H1 (cell line): ENCODE results near the gene ARL6IP5. TPM values are rescaled to one million over a fixed set of nuclear protein-coding genes. Genes with fewer than 3 reads are reported as not detected.

Source experiments
- CTCF ChIA-PET: fragments of 300-600 bp; sonication (Branson Sonifier 250); formaldehyde crosslinking; loops from one replicate; lab custom pipeline; 2021; ENCODE audit not compliant: partially characterized antibody; lab: Charles Lee
- POLR2A ChIA-PET: fragments of 300-600 bp; sonication (Branson Sonifier 250); formaldehyde crosslinking; loops from one replicate; lab custom pipeline; 2021; ENCODE audit warnings: inconsistent platforms; ENCODE audit not compliant: partially characterized antibody; lab: Charles Lee
- DNase-seq, 2 experiments: peaks; one replicate each; pipeline versions ENCODE4 v3.0.0 to v3.0.0-alpha.2; 2010 to 2022; ENCODE audit warnings: low spot score in 2 of 2, low read depth in 1 of 2, mixed read lengths in 1 of 2
- FAIRE-seq: peaks from 2 replicates; lab custom pipeline; 2011; peaks lifted over from hg19 to GRCh38; lab: Jason Lieb, UNC
- H2AFZ ChIP-seq: 2 replicates; pipeline ENCODE4 v1.8.1; 2012; ENCODE audit warnings: low read length, inconsistent platforms
- H2AK5ac ChIP-seq: 2 replicates; pipeline ENCODE4 v1.6.1; 2013; ENCODE audit warnings: low read depth, low read length
- H2BK120ac ChIP-seq: replicated peaks from 2 replicates; pipeline ENCODE3; 2013; ENCODE audit warnings: low read depth, low read length, inconsistent platforms
- H2BK12ac ChIP-seq: 2 replicates; pipeline ENCODE4 v1.6.1; 2013; ENCODE audit warnings: low read depth, low read length
- H2BK15ac ChIP-seq: 2 replicates; pipeline ENCODE4 v1.6.1; 2013; ENCODE audit warnings: low read length
- H2BK20ac ChIP-seq: 2 replicates; pipeline ENCODE4 v1.6.1; 2013; ENCODE audit warnings: low read length
- H2BK5ac ChIP-seq: 2 replicates; pipeline ENCODE4 v1.6.1; 2013; ENCODE audit warnings: low read depth, low read length
- H3K14ac ChIP-seq: 2 replicates; pipeline ENCODE4 v1.6.1; 2013; ENCODE audit warnings: inconsistent platforms; ENCODE audit not compliant: insufficient read length
- H3K18ac ChIP-seq: 2 replicates; pipeline ENCODE4 v1.6.1; 2013; ENCODE audit warnings: low read length; ENCODE audit errors: extremely low read depth
- H3K23ac ChIP-seq: 2 replicates; pipeline ENCODE4 v1.6.1; 2013; ENCODE audit warnings: inconsistent platforms; ENCODE audit not compliant: insufficient read length
- H3K23me2 ChIP-seq: 2 replicates; pipeline ENCODE4 v1.6.1; 2013; ENCODE audit warnings: low read depth, low read length
- H3K27ac ChIP-seq: 2 replicates; pipeline ENCODE4 v1.6.1; 2011; ENCODE audit warnings: low read depth, low read length, inconsistent platforms
- H3K27me3 ChIP-seq, 4 experiments: replicated peaks in 1 of 4; 1 replicate in 1 of 4; 2 replicates in 3 of 4; pipeline versions ENCODE4 v1.6.1 to v1.8.1; 2011 to 2013; ENCODE audit warnings: low read length in 3 of 4, mild to moderate bottlenecking in 3 of 4, inconsistent platforms in 2 of 4, mixed read lengths in 2 of 4, moderate library complexity in 1 of 4; ENCODE audit not compliant: control insufficient read depth in 3 of 4, insufficient read depth in 3 of 4; ENCODE audit errors: extremely low read depth in 1 of 4
- H3K36me3 ChIP-seq, 4 experiments: 2 replicates each; pipeline versions ENCODE4 v1.6.1 to v1.8.1; 2011 to 2013; ENCODE audit warnings: mild to moderate bottlenecking in 4 of 4, low read length in 3 of 4, moderate library complexity in 2 of 4, control low read depth in 1 of 4, inconsistent platforms in 1 of 4; ENCODE audit not compliant: insufficient read depth in 4 of 4, control insufficient read depth in 2 of 4
- H3K4ac ChIP-seq: replicated peaks from 2 replicates; pipeline ENCODE3; 2013; ENCODE audit warnings: low read length, low read depth, mixed read lengths, inconsistent platforms; ENCODE audit not compliant: insufficient read length
- H3K4me1 ChIP-seq, 4 experiments: replicated peaks in 1 of 4; 1 replicate in 1 of 4; 2 replicates in 3 of 4; pipeline versions ENCODE4 v1.6.1 to v1.8.1; 2011 to 2013; ENCODE audit warnings: low read length in 3 of 4, inconsistent platforms in 2 of 4, mixed read lengths in 1 of 4; ENCODE audit not compliant: insufficient read depth in 4 of 4, control insufficient read depth in 3 of 4
- H3K4me2 ChIP-seq, 2 experiments: 2 replicates each; pipeline versions ENCODE4 v1.6.1 to v1.8.1; 2011 to 2013; ENCODE audit warnings: low read depth in 2 of 2, low read length in 2 of 2, control low read depth in 1 of 2, inconsistent platforms in 1 of 2, mild to moderate bottlenecking in 1 of 2; ENCODE audit not compliant: insufficient read depth in 1 of 2
- H3K4me3 ChIP-seq, 4 experiments: fragments of 200-600, 300-600 bp in 1 of 4; sonication (generic), shearing (Covaris generic), sonication (Bioruptor Twin) in 1 of 4; 2 replicates each; pipeline versions ENCODE4 v1.5.1 to v1.8.1; 2011 to 2016; ENCODE audit warnings: low read length in 4 of 4, low read depth in 3 of 4, control low read depth in 2 of 4, inconsistent platforms in 2 of 4, mild to moderate bottlenecking in 2 of 4, mixed read lengths in 1 of 4, moderate library complexity in 1 of 4; ENCODE audit not compliant: insufficient read depth in 2 of 4; ENCODE audit errors: extremely low read depth in 1 of 4
- H3K56ac ChIP-seq: replicated peaks from 2 replicates; pipeline ENCODE3; 2013; ENCODE audit warnings: low read depth, mild to moderate bottlenecking, mixed read lengths, low read length, inconsistent platforms; ENCODE audit not compliant: insufficient read length
- H3K79me1 ChIP-seq: 2 replicates; pipeline ENCODE4 v1.6.1; 2013; ENCODE audit warnings: low read depth, low read length, control low read depth
- H3K79me2 ChIP-seq, 2 experiments: 2 replicates each; pipeline versions ENCODE4 v1.6.1 to v1.8.1; 2012 to 2013; ENCODE audit warnings: low read length in 2 of 2, mild to moderate bottlenecking in 2 of 2, inconsistent platforms in 1 of 2; ENCODE audit not compliant: insufficient read depth in 2 of 2, control insufficient read depth in 1 of 2
- H3K9ac ChIP-seq, 4 experiments: replicated peaks in 1 of 4; 1 replicate in 1 of 4; 2 replicates in 3 of 4; pipeline versions ENCODE4 v1.6.1 to v1.8.1; 2011 to 2013; ENCODE audit warnings: low read depth in 3 of 4, low read length in 3 of 4, control low read depth in 2 of 4, mild to moderate bottlenecking in 2 of 4, moderate library complexity in 2 of 4, inconsistent platforms in 1 of 4; ENCODE audit errors: extremely low read depth in 1 of 4
- H3K9me3 ChIP-seq, 2 experiments: 2 replicates each; pipeline versions ENCODE4 v1.6.1 to v1.8.1; 2012 to 2013; ENCODE audit warnings: mild to moderate bottlenecking in 2 of 2, moderate library complexity in 2 of 2, control low read depth in 1 of 2, inconsistent platforms in 1 of 2, low read depth in 1 of 2, low read length in 1 of 2, mixed read lengths in 1 of 2; ENCODE audit not compliant: insufficient read depth in 2 of 2
- H4K20me1 ChIP-seq, 2 experiments: replicated peaks in 1 of 2; 2 replicates each; pipeline versions ENCODE3 to v1.8.1; 2011 to 2013; ENCODE audit warnings: inconsistent platforms in 2 of 2, low read length in 2 of 2, mild to moderate bottlenecking in 1 of 2; ENCODE audit not compliant: insufficient read depth in 2 of 2, control insufficient read depth in 1 of 2
- H4K5ac ChIP-seq: 2 replicates; pipeline ENCODE4 v1.6.1; 2013; ENCODE audit warnings: low read length, low read depth, mixed read lengths, inconsistent platforms; ENCODE audit not compliant: insufficient read length
- H4K8ac ChIP-seq: 2 replicates; pipeline ENCODE4 v1.8.0; 2013; ENCODE audit warnings: mild to moderate bottlenecking, moderate library complexity, low read length, inconsistent platforms; ENCODE audit not compliant: insufficient read depth; ENCODE audit errors: extremely low read depth
- H4K91ac ChIP-seq: replicated peaks from 2 replicates; pipeline ENCODE3; 2013; ENCODE audit warnings: low read length, mixed read lengths, inconsistent platforms; ENCODE audit not compliant: insufficient read length
- BCL11A ChIP-seq, 2 experiments: IDR thresholded peaks; one replicate each; pipeline ENCODE4 v1.6.1; 2011; ENCODE audit warnings: low read depth in 2 of 2, low read length in 2 of 2, mild to moderate bottlenecking in 2 of 2
- HDAC2 ChIP-seq, 2 experiments: fragments of 300-600 bp in 1 of 2; sonication (generic) in 1 of 2; IDR thresholded peaks; 2 replicates each; pipeline ENCODE4 v1.6.1; 2011 to 2012; ENCODE audit warnings: low read depth in 2 of 2, low read length in 2 of 2, mild to moderate bottlenecking in 2 of 2, moderate library complexity in 2 of 2, borderline replicate concordance in 1 of 2, inconsistent platforms in 1 of 2
- KDM1A ChIP-seq: fragments of 200-600, 300-600 bp; sonication (generic); IDR thresholded peaks from 2 replicates; pipeline ENCODE4 v1.7.1; 2016; ENCODE audit warnings: mild to moderate bottlenecking, low read length, borderline replicate concordance
- MAFK ChIP-seq: IDR thresholded peaks from 2 replicates; pipeline ENCODE4 v1.6.1; 2012; ENCODE audit warnings: low read depth, mild to moderate bottlenecking, improper control_type of control experiment, low read length
- NANOG ChIP-seq: IDR thresholded peaks from 2 replicates; pipeline ENCODE4 v1.6.1; 2011; ENCODE audit warnings: low read length, low read depth, mild to moderate bottlenecking, inconsistent platforms; ENCODE audit not compliant: insufficient read depth, poor library complexity, severe bottlenecking
- NRF1 ChIP-seq: IDR thresholded peaks from 2 replicates; pipeline ENCODE4 v1.6.1; 2011; ENCODE audit warnings: mild to moderate bottlenecking, low read depth, low read length, improper control_type of control experiment
- PHF8 ChIP-seq: fragments of 200-600 bp; sonication (generic); conservative IDR thresholded peaks from 2 replicates; pipeline ENCODE4 v1.7.1; 2012; ENCODE audit warnings: low read depth, mild to moderate bottlenecking, inconsistent platforms, low read length, moderate library complexity
- SAP30 ChIP-seq: fragments of 300-600 bp; sonication (generic); IDR thresholded peaks from 2 replicates; pipeline ENCODE4 v1.7.1; 2012; ENCODE audit warnings: low read length, moderate library complexity, mild to moderate bottlenecking, inconsistent platforms; ENCODE audit not compliant: insufficient read depth, insufficient replicate concordance
- YY1 ChIP-seq: IDR thresholded peaks from 2 replicates; pipeline ENCODE4 v1.6.1; 2011; ENCODE audit warnings: low read depth, mild to moderate bottlenecking, low read length
- WGBS, 2 experiments: shearing (Covaris generic) in 1 of 2; methylation state at CpG; one replicate each; pipeline versions ENCODE4 v1.1.6 to v1.1.7; 2013 to 2015; ENCODE audit warnings: low lambda C conversion rate in 2 of 2, mixed read lengths in 2 of 2, inconsistent platforms in 1 of 2, low coverage in 1 of 2, missing lambda C conversion rate in 1 of 2; ENCODE audit not compliant: insufficient replicate concordance in 2 of 2, insufficient coverage in 1 of 2, insufficient read length in 1 of 2; ENCODE audit errors: extremely low coverage in 1 of 2, missing lambda C conversion rate in 1 of 2; 5-methylcytosine and 5-hydroxymethylcytosine counted together
- polyA plus RNA-seq, 7 experiments: library from polyadenylated mRNA; depleted of rRNA in 3 of 7; stranded (reverse) in 5 of 7; unstranded in 2 of 7; fragments of >200 nt in 5 of 7; fragments of 200-250 nt in 2 of 7; gene quantifications; 1 replicate in 5 of 7; 2 replicates in 1 of 7; 4 replicates in 1 of 7; pipeline versions ENCODE4 v1.2.1 to v1.2.3, GENCODE V29; 2011 to 2013; ENCODE audit warnings: missing spikeins in 2 of 7, mixed read lengths in 2 of 7
- total RNA-seq: library from RNA; stranded (reverse); fragmentation: NEBNext Ultra II Directional; extraction: Animal tissue kit (Norgen Biotek cat#: 25700); gene quantifications from 2 replicates; pipeline ENCODE4 v1.2.1, GENCODE V29; 2021
- TF ChIP-seq, protein P1 (sequence below): IDR thresholded peaks from 2 replicates; pipeline ENCODE4 v1.6.1; 2012; ENCODE audit warnings: inconsistent platforms

The ARL6IP5 gene
- total and polyA plus RNA-seq, 2 of the 8 experiments (the other 6 are each of a cell fraction or from before 2014, with no cell fraction given): 24.9 to 30.1 TPM

DNA sequence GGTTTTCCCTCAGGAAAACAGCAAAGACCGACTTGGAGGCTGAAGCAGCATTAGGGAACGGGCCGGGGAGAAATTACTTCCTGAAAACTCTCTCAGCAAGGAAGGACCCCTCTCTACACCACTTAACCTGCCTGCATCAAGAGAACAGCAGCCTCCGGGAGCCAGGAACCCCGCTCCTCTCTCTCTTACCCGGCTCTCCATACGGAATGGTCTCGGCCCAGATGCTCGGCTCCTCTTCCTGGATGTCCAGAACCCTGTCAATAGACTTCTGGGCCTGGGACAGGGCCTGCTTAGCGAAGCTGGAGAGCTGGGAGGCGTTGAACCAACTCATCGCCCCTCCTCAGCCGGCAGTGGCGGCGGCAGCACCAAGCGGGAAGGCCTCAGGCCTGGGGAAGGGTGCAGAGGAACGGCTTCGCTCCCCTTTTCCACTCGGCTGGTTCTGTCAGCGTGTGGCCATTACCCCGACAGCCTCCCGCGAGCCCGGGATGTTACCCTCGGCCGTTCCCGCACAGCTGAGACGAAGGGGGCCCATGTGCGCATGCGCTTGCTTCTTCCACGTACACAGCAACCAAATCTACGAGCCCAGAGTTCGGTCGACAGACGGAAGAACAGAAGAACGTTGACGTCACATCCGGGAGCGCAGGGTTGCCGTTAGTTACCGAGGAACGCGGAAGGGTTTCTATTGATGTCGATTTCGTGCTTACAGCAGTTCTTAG lies 32.8 kb upstream of the ARL6IP5 start, which contains the start of gene TMF1:
Gene TMF1, minus strand, starts transcription at position 578 of the 716 bp plus-strand sequence. Its CDS starts 247 bp downstream, at position 331.
- no peak within 1 kb of the TSS for H2BK120ac ChIP-seq
- no peak within 1 kb of the TSS for H2BK20ac ChIP-seq
- peak within 1 kb of the TSS; percentile 94 for H4K8ac ChIP-seq
- no peak within 1 kb of the TSS for H2AK5ac ChIP-seq
- H3K23me2 ChIP-seq: peaks cover 7% of the 10 kb centered on the region
- H4K20me1 ChIP-seq: no peaks in the 10 kb centered on the region
- H4K91ac ChIP-seq: no peak within 1 kb of the TSS
- POLR2A ChIA-PET: interaction anchor here (0.6 to 3.6 kb wide), 16 partner anchors 9 to 754 kb away, joined by 3 to 19 read pairs (median 4); partner anchors contain the start of genes EOGT and UBA3
- H3K9ac ChIP-seq: peak within 1 kb of the TSS; percentile 49 to 88 (median 80)
- H3K79me2 ChIP-seq: peaks cover 0 to 22% of the 10 kb centered on the region in 2 experiments; a peak in 2 of 4 replicates
- no peak within 1 kb of the TSS for H3K23ac ChIP-seq
- DNase-seq (peak; percentile 97), FAIRE-seq (peak; percentile 99)
- H3K9me3 ChIP-seq: no peaks in the 10 kb centered on the region
- H3K36me3 ChIP-seq: peaks cover 3 to 39% (median 11%) of the 10 kb centered on the region in 4 experiments; a peak in 6 of 8 replicates
- H3K4me3 ChIP-seq: peak within 1 kb of the TSS; percentile 77 to 91 (median 84)
- H4K5ac ChIP-seq: no peak within 1 kb of the TSS
- H3K18ac ChIP-seq: no peak within 1 kb of the TSS
- peak within 1 kb of the TSS; percentile 60 for H2BK5ac ChIP-seq
- peak within 1 kb of the TSS; percentile 85 for H3K27ac ChIP-seq
- no peak within 1 kb of the TSS for H3K56ac ChIP-seq
- no peak within 1 kb of the TSS for H3K4ac ChIP-seq
- H3K4me1 ChIP-seq: peaks cover 0 to 4% (median 1%) of the 10 kb centered on the region in 4 experiments; a peak in 2 of 7 replicates
- H3K14ac ChIP-seq: no peak within 1 kb of the TSS
- H2AFZ ChIP-seq: peak within 1 kb of the TSS; percentile 85
- no peaks in the 10 kb centered on the region for H3K27me3 ChIP-seq
- H2BK15ac ChIP-seq: 0 out of 2 replicates have a peak within 1 kb of the TSS, but pooled peaks have one; percentile 19
- 1% methylated on average over 40 of the region's 45 CpGs; no CpG with 5 or more reads in 1 of the 2 experiments for WGBS, 2 experiments
- peak within 1 kb of the TSS; percentile 78 to 90 for H3K4me2 ChIP-seq
- CTCF ChIA-PET: interaction anchor here (1.0 to 1.3 kb wide), 3 partner anchors 37 to 53 kb away, joined by 3 to 4 read pairs (median 3); partner anchors contain the start of gene EOGT
- no peaks in the 10 kb centered on the region for H3K79me1 ChIP-seq
- peak within 1 kb of the TSS; percentile 80; the same call in 1 of the 2 replicates for H2BK12ac ChIP-seq
- TF ChIP-seq KDM1A (no peak), YY1 (peak; percentile 78; the same call in 1 of the 2 replicates), SAP30 (peak; percentile 86), BCL11A (IDR thresholded peaks at IDR 0.05; ENCODE audit: low read depth in 2 of 2, low read length in 2 of 2) (no peak), HDAC2 (IDR thresholded peaks at IDR 0.05; ENCODE audit: borderline replicate concordance in 1 of 2, low read depth in 2 of 2, low read length in 2 of 2) (0 out of 4 replicates have a peak, but pooled peaks of 1 of the 2 experiments have one; percentile 66), PHF8 (peak; percentile 79), NRF1 (peak; percentile 78), NANOG (no peak), MAFK (no peak)
- TF ChIP-seq, protein P1, sequence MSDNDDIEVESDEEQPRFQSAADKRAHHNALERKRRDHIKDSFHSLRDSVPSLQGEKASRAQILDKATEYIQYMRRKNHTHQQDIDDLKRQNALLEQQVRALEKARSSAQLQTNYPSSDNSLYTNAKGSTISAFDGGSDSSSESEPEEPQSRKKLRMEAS: peak; percentile 49; the same call in 1 of the 2 replicates
